Liver (tissue), 9 donors: ENCODE results near the gene RTN1. TPM values are rescaled to one million over a fixed set of nuclear protein-coding genes. Genes with fewer than 3 reads are reported as not detected.

ENCODE experiments used
- DNase-seq: peaks from one replicate; pipeline ENCODE4 v3.0.0-alpha.2; 2017; ENCODE audit warnings: low spot score
- H3K27ac ChIP-seq, 2 donors: one replicate each; pipeline ENCODE4 v1.7.0; 2013; ENCODE audit warnings: inconsistent platforms in 2 of 2, low read length in 2 of 2, control low read depth in 1 of 2, low read depth in 1 of 2, mild to moderate bottlenecking in 1 of 2
- H3K27me3 ChIP-seq, 4 donors: one replicate each; pipeline versions ENCODE4 v1.6.1 to v1.7.0; 2013; ENCODE audit warnings: low read length in 3 of 4, inconsistent platforms in 1 of 4, mild to moderate bottlenecking in 1 of 4, moderate library complexity in 1 of 4; ENCODE audit not compliant: control insufficient read depth in 4 of 4, insufficient read depth in 4 of 4
- H3K36me3 ChIP-seq, 4 donors: one replicate each; pipeline versions ENCODE4 v1.6.1 to v1.7.0; 2013; ENCODE audit warnings: low read length in 3 of 4, mild to moderate bottlenecking in 3 of 4, low read depth in 1 of 4, moderate library complexity in 1 of 4; ENCODE audit not compliant: control insufficient read depth in 4 of 4, insufficient read depth in 3 of 4
- H3K4me1 ChIP-seq, 4 donors: one replicate each; pipeline versions ENCODE4 v1.6.1 to v1.7.0; 2013; ENCODE audit warnings: low read length in 3 of 4, mild to moderate bottlenecking in 3 of 4, moderate library complexity in 1 of 4; ENCODE audit not compliant: control insufficient read depth in 4 of 4, insufficient read depth in 4 of 4
- H3K4me3 ChIP-seq, 3 donors: one replicate each; pipeline versions ENCODE4 v1.6.1 to v1.7.0; 2013; ENCODE audit warnings: low read length in 3 of 3, control low read depth in 1 of 3, low read depth in 1 of 3, mild to moderate bottlenecking in 1 of 3
- H3K9ac ChIP-seq, 2 donors: one replicate each; pipeline ENCODE4 v1.7.0; 2013; ENCODE audit warnings: low read length in 2 of 2, mild to moderate bottlenecking in 2 of 2, moderate library complexity in 2 of 2, control low read depth in 1 of 2, low read depth in 1 of 2
- H3K9me3 ChIP-seq, 4 donors: one replicate each; pipeline versions ENCODE4 v1.6.1 to v1.7.0; 2013; ENCODE audit warnings: low read length in 3 of 4; ENCODE audit not compliant: control insufficient read depth in 4 of 4
- ATF3 ChIP-seq: IDR thresholded peaks from 2 replicates; pipeline ENCODE4 v1.6.1; 2016; ENCODE audit warnings: antibody characterized with exemption
- CTCF ChIP-seq: fragments of 150-350 bp; IDR thresholded peaks from 2 replicates; pipeline ENCODE4 v1.5.1; 2017; ENCODE audit warnings: improper control_type of control experiment, low read depth, low read length; ENCODE audit not compliant: missing input control
- EGR1 ChIP-seq, 2 donors: IDR thresholded peaks; 2 replicates each; pipeline ENCODE4 v1.6.1; 2016 to 2018; ENCODE audit warnings: antibody characterized with exemption in 2 of 2, low read depth in 2 of 2
- FOXA1 ChIP-seq: IDR thresholded peaks from 2 replicates; pipeline ENCODE4 v1.6.1; 2016; ENCODE audit warnings: antibody characterized with exemption
- FOXA2 ChIP-seq: IDR thresholded peaks from 2 replicates; pipeline ENCODE4 v1.6.1; 2016; ENCODE audit warnings: antibody characterized with exemption
- GABPA ChIP-seq, 2 donors: IDR thresholded peaks in 1 of 2; conservative IDR thresholded peaks in 1 of 2; 2 replicates each; pipeline ENCODE4 v1.6.1; 2016; ENCODE audit warnings: antibody characterized with exemption in 2 of 2, mild to moderate bottlenecking in 1 of 2, moderate library complexity in 1 of 2
- HNF4A ChIP-seq, 2 donors: conservative IDR thresholded peaks; 2 replicates each; pipeline ENCODE4 v1.6.1; 2016; ENCODE audit warnings: antibody characterized with exemption in 2 of 2, mild to moderate bottlenecking in 2 of 2
- HNF4G ChIP-seq: IDR thresholded peaks from 2 replicates; pipeline ENCODE4 v1.6.1; 2016; ENCODE audit warnings: antibody characterized with exemption
- JUND ChIP-seq, 2 donors: IDR thresholded peaks; 2 replicates each; pipeline ENCODE4 v1.6.1; 2016; ENCODE audit warnings: antibody characterized with exemption in 2 of 2
- MAX ChIP-seq: IDR thresholded peaks from 2 replicates; pipeline ENCODE4 v1.6.1; 2016; ENCODE audit warnings: antibody characterized with exemption
- NR2F2 ChIP-seq: IDR thresholded peaks from 2 replicates; pipeline ENCODE4 v1.6.1; 2016; ENCODE audit warnings: antibody characterized with exemption
- RAD21 ChIP-seq, 2 donors: IDR thresholded peaks; 2 replicates each; pipeline ENCODE4 v1.6.1; 2016; ENCODE audit warnings: antibody characterized with exemption in 2 of 2, mild to moderate bottlenecking in 2 of 2
- REST ChIP-seq: IDR thresholded peaks from 2 replicates; pipeline ENCODE4 v1.6.1; 2016; ENCODE audit warnings: antibody characterized with exemption, mild to moderate bottlenecking
- RXRA ChIP-seq, 2 donors: IDR thresholded peaks; 2 replicates each; pipeline ENCODE4 v1.6.1; 2017 to 2018; ENCODE audit warnings: antibody characterized with exemption in 2 of 2, mild to moderate bottlenecking in 1 of 2
- SP1 ChIP-seq: IDR thresholded peaks from 2 replicates; pipeline ENCODE4 v1.6.1; 2018; ENCODE audit warnings: antibody characterized with exemption, mild to moderate bottlenecking
- TAF1 ChIP-seq: conservative IDR thresholded peaks from 2 replicates; pipeline ENCODE4 v1.6.1; 2016; ENCODE audit warnings: antibody characterized with exemption, mild to moderate bottlenecking
- YY1 ChIP-seq: IDR thresholded peaks from 2 replicates; pipeline ENCODE4 v1.6.1; 2016; ENCODE audit warnings: antibody characterized with exemption, mild to moderate bottlenecking
- ZBTB33 ChIP-seq: IDR thresholded peaks from 2 replicates; pipeline ENCODE4 v1.6.1; 2016; ENCODE audit warnings: antibody characterized with exemption
- WGBS: extraction: QIAGEN DNeasy Blood & Tissue Kit; methylation state at CpG from one replicate; pipeline ENCODE4 v1.1.7; 2013; 5-methylcytosine and 5-hydroxymethylcytosine counted together
- polyA plus RNA-seq, 2 donors: library from polyadenylated mRNA; stranded (reverse) in 1 of 2; unstranded in 1 of 2; fragments of 200-250 nt in 1 of 2; fragments of >200 nt in 1 of 2; fragmentation: Nextera tagmentation in 1 of 2; extraction: Ambion mirVana in 1 of 2; gene quantifications; one replicate each; pipeline versions ENCODE4 v1.2.1 to v1.2.3, GENCODE V29; 2013 to 2015
- total RNA-seq, 2 donors: library from RNA; depleted of rRNA; stranded (reverse); fragments of >200 nt; gene quantifications; one replicate each; pipeline ENCODE4 v1.2.3, GENCODE V29; 2014
- donor health status: healthy.
- donor health status: healthy.
- donor health status: healthy.
- donor health status: healthy.
- donor health status: healthy.

Gene RTN1
- total and polyA plus RNA-seq, 4 donors: 0.08 to 1.8 (median 0.37) TPM

GRCh38 chr14:59905188-59905587, 34.6 kb upstream of the RTN1 start:
- Histone ChIP-seq H3K36me3 (no peaks in the 10 kb centered on the region), H3K4me3 (no peak overlapping the region), H3K27me3 (no peaks in the 10 kb centered on the region), H3K9ac (no peak overlapping the region), H3K9me3 (no peaks in the 10 kb centered on the region), H3K27ac (no peak overlapping the region), H3K4me1 (no peaks in the 10 kb centered on the region)
- TF ChIP-seq YY1: no peak
- no peak for TF ChIP-seq CTCF
- TF ChIP-seq FOXA2: no peak
- TF ChIP-seq RAD21 (IDR thresholded peaks at IDR 0.05): no peak
- no peak for TF ChIP-seq HNF4G
- no peak for TF ChIP-seq MAX
- TF ChIP-seq ZBTB33: no peak
- no peak for DNase-seq
- WGBS: 75% methylated on average over 2 of the region's 2 CpGs

GRCh38 chr14:59904184-59904583, 33.6 kb upstream of the RTN1 start:
- Histone ChIP-seq H3K4me3 (no peak overlapping the region), H3K9ac (no peak overlapping the region), H3K27ac (no peak overlapping the region), H3K4me1 (no peaks in the 10 kb centered on the region), H3K36me3 (no peaks in the 10 kb centered on the region), H3K9me3 (no peaks in the 10 kb centered on the region), H3K27me3 (no peaks in the 10 kb centered on the region)
- TF ChIP-seq RAD21 (IDR thresholded peaks at IDR 0.05) (no peak), GABPA (IDR thresholded peaks at IDR 0.05 in 1 of 2, conservative IDR thresholded peaks at IDR 0.05 in 1 of 2) (no peak), HNF4G (no peak), ZBTB33 (no peak), YY1 (no peak), CTCF (no peak), NR2F2 (no peak), JUND (IDR thresholded peaks at IDR 0.05) (no peak), RXRA (IDR thresholded peaks at IDR 0.05) (no peak), TAF1 (no peak), HNF4A (conservative IDR thresholded peaks at IDR 0.05) (no peak), REST (no peak), SP1 (no peak), MAX (no peak), ATF3 (no peak), EGR1 (IDR thresholded peaks at IDR 0.05; ENCODE audit: low read depth in 2 of 2) (no peak), FOXA2 (no peak), FOXA1 (no peak)
- WGBS: 83% methylated on average over 2 of the region's 2 CpGs
- DNase-seq: no peak
